Activated CD4-positive, alpha-beta T cell treated with anti-CD3 and anti-CD28 coated beads, Interleukin-2, Interleukin-4, amounts not matched to agents 100 ng/mL and 50 ng/mL, durations not matched to agents 16 hours and 8 hours (primary cell): ENCODE data around the gene SMC3.

Source experiments
- DNase-seq: peaks from one replicate; pipeline ENCODE4 v3.0.0-alpha.2; 2020; ENCODE audit warnings: low spot score

SMC3 gene

GRCh38 chr10:110544958-110545537, 22.4 kb upstream of the SMC3 start:
- DNase-seq = no peak

GRCh38 chr10:110546077-110546476, 21.4 kb upstream of the SMC3 start:
- DNase-seq = no peak

- no peak for DNase-seq
Measured at GRCh38 chr10:110546499-110547110, 20.9 kb upstream of the SMC3 start.

- peak; percentile 78 for DNase-seq
Measured at GRCh38 chr10:110547139-110547761, 20.2 kb upstream of the SMC3 start.

GRCh38 chr10:110548002-110548401, 19.5 kb upstream of the SMC3 start:
- DNase-seq = no peak

- DNase-seq = no peak
Measured at GRCh38 chr10:110549211-110549610, 18.3 kb upstream of the SMC3 start.

- DNase-seq = no peak
Measured at GRCh38 chr10:110553905-110554304, 13.6 kb upstream of the SMC3 start.

- no peak for DNase-seq
Measured at GRCh38 chr10:110556296-110556695, 11.2 kb upstream of the SMC3 start.

GRCh38 chr10:110556969-110557601, 10.4 kb upstream of the SMC3 start:
- peak; percentile 70 for DNase-seq

- no peak for DNase-seq
Measured at GRCh38 chr10:110558041-110558440, 9.5 kb upstream of the SMC3 start.

GRCh38 chr10:110560012-110560411, 7.5 kb upstream of the SMC3 start:
- no peak for DNase-seq

- no peak for DNase-seq
Measured at GRCh38 chr10:110561292-110561691, 6.2 kb upstream of the SMC3 start.

- DNase-seq = no peak
Measured at GRCh38 chr10:110562348-110562747, 5.1 kb upstream of the SMC3 start.

- no peak for DNase-seq
Measured at GRCh38 chr10:110563132-110563531, 4.4 kb upstream of the SMC3 start.

- DNase-seq = no peak
Measured at GRCh38 chr10:110566472-110567200, 859 bp upstream of the SMC3 start.

GRCh38 chr10:110568055-110568735, 700 bp downstream of the SMC3 start:
- peak; percentile 52 for DNase-seq

GRCh38 chr10:110569122-110569521, 1.6 kb downstream of the SMC3 start:
- DNase-seq = no peak

GRCh38 chr10:110569736-110570135, 2.2 kb downstream of the SMC3 start:
- no peak for DNase-seq

- no peak for DNase-seq
Measured at GRCh38 chr10:110571093-110571743, 3.7 kb downstream of the SMC3 start.

- no peak for DNase-seq
Measured at GRCh38 chr10:110572862-110573261, 5.4 kb downstream of the SMC3 start.

- no peak for DNase-seq
Measured at GRCh38 chr10:110574420-110574819, 6.9 kb downstream of the SMC3 start.
